MCF 10A (cell line): ENCODE data around the gene PLK5. TPM values are rescaled to one million over a fixed set of nuclear protein-coding genes. Genes with fewer than 3 reads are reported as not detected.
A peak's percentile ranks its signal among the peaks of the same experiment; 100 is the strongest.

ENCODE experiments used
- BruUV-seq: library from RNA; stranded (reverse); fragments of 400-500 nt; replicated peaks from 2 replicates; lab custom pipeline; 2021; lab: Mats Ljungman, UMichigan
- CTCF ChIA-PET: fragments of 300-600 bp; sonication (Branson Sonifier 250); formaldehyde crosslinking; extraction: SDS; loops from one replicate; lab custom pipeline; 2021; ENCODE audit warnings: antibody characterized with exemption, inconsistent platforms; lab: Yijun Ruan, JAX
- POLR2A ChIA-PET: fragments of 300-600, 350-650 bp; sonication (Branson Sonifier 250); formaldehyde crosslinking; extraction: SDS; loops from one replicate; lab custom pipeline; 2020; ENCODE audit warnings: antibody characterized with exemption, inconsistent platforms; lab: Yijun Ruan, JAX
- DNase-seq: peaks from one replicate; pipeline ENCODE4 v3.0.0-alpha.2; 2018; ENCODE audit not compliant: unreplicated experiment
- H3K27ac Mint-ChIP-seq: one replicate; pipeline ENCODE4 v1.8.0; 2022; ENCODE audit warnings: mild to moderate bottlenecking, low read depth, mixed read lengths; ENCODE audit not compliant: unreplicated experiment
- H3K27me3 Mint-ChIP-seq: one replicate; pipeline ENCODE4 v1.8.0; 2022; ENCODE audit warnings: mixed read lengths; ENCODE audit not compliant: insufficient read depth, unreplicated experiment
- H3K36me3 Mint-ChIP-seq: one replicate; pipeline ENCODE4 v1.8.0; 2022; ENCODE audit warnings: mild to moderate bottlenecking, moderate library complexity, mixed read lengths; ENCODE audit not compliant: insufficient read depth, unreplicated experiment
- H3K4me1 Mint-ChIP-seq: one replicate; pipeline ENCODE4 v1.8.0; 2022; ENCODE audit warnings: mixed read lengths; ENCODE audit not compliant: insufficient read depth, unreplicated experiment
- H3K4me3 Mint-ChIP-seq: one replicate; pipeline ENCODE4 v1.8.0; 2022; ENCODE audit warnings: mild to moderate bottlenecking, moderate library complexity, mixed read lengths; ENCODE audit not compliant: unreplicated experiment
- H3K9me3 Mint-ChIP-seq: one replicate; pipeline ENCODE4 v1.8.0; 2022; ENCODE audit warnings: mixed read lengths; ENCODE audit not compliant: unreplicated experiment
- intact Hi-C: fragments of 100-400 bp; cut with micrococcal nuclease; formaldehyde crosslinking; loops from 2 replicates; pipeline ENCODE4 v1.14.1; 2022
- total RNA-seq: library from RNA; stranded (reverse); gene quantifications from 2 replicates; pipeline ENCODE4 v1.2.3, GENCODE V29; 2022
- TF ChIP-seq, protein P1 (sequence below): fragments of 200-600 bp; IDR thresholded peaks from one replicate; pipeline ENCODE4 v1.8.0; 2022; ENCODE audit warnings: antibody characterized with exemption, mild to moderate bottlenecking; ENCODE audit not compliant: unreplicated experiment

PLK5 gene
- total RNA-seq, 1 experiment from 2014 or later, result 0.21 TPM

DNA sequence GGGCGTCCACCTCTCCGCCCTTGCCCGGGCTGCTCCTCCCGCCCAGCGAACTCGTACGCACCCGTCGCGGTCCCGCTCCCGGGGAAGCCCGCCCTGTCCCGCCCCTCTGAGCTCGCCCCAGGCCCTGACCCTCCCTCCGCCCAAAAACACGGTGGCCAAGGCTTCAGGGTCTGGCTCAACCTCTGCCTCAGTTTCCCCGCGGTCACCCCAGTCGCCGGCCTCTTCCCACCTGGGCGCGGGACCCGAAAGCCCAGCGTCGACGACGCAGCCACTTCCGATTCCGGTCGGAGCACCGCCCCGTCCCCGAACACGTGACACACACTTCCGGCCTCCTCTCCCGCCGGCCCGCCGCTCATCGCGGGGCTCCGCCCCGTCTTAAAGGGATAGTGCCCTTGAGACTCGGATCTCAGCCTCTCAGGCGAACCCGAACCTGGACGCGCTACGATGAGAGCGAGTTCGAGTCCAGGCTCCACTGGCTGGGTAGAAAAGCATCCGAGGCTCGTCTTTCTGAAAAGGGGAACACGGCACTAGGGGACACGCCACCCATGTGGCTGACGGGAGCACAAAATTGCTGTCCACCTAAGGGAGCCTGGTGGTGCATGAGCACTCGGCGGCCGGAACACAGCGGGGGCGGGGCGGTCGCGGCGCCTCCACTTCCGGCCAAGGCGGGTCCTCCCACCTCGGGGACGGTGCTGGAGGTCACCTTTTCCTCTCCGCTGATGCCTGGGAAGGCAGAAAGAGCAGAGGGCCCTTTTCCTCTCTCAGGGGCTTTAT is 44.8 kb upstream of the PLK5 start, which contains the start of gene C19orf25:
TSS of gene C19orf25 (minus strand) at position 282 of the 774 bp plus-strand sequence. CDS start 312 bp downstream, outside the sequence.
- peaks cover 10% of the 10 kb centered on the region for H3K4me1 Mint-ChIP-seq
- intact Hi-C loops, result no loop called here
- H3K27ac Mint-ChIP-seq, result peak within 1 kb of the TSS; percentile 99
- H3K36me3 Mint-ChIP-seq, result peaks cover 34% of the 10 kb centered on the region
- peak within 1 kb of the TSS; percentile 95 for H3K4me3 Mint-ChIP-seq
- TF ChIP-seq, protein P1, sequence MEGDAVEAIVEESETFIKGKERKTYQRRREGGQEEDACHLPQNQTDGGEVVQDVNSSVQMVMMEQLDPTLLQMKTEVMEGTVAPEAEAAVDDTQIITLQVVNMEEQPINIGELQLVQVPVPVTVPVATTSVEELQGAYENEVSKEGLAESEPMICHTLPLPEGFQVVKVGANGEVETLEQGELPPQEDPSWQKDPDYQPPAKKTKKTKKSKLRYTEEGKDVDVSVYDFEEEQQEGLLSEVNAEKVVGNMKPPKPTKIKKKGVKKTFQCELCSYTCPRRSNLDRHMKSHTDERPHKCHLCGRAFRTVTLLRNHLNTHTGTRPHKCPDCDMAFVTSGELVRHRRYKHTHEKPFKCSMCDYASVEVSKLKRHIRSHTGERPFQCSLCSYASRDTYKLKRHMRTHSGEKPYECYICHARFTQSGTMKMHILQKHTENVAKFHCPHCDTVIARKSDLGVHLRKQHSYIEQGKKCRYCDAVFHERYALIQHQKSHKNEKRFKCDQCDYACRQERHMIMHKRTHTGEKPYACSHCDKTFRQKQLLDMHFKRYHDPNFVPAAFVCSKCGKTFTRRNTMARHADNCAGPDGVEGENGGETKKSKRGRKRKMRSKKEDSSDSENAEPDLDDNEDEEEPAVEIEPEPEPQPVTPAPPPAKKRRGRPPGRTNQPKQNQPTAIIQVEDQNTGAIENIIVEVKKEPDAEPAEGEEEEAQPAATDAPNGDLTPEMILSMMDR, result no peak
- H3K27me3 Mint-ChIP-seq, result no peaks in the 10 kb centered on the region
- BruUV-seq, result no TSS peak
- no peaks in the 10 kb centered on the region for H3K9me3 Mint-ChIP-seq
- DNase-seq, result peak; percentile 96
- ChIA-PET POLR2A (interaction anchor here (0.6 to 1.7 kb wide), 4 partner anchors 12 to 74 kb away, joined by 3 to 5 read pairs (median 3); partner anchors contain the start of gene REEP6), CTCF (no interaction called here)

DNA sequence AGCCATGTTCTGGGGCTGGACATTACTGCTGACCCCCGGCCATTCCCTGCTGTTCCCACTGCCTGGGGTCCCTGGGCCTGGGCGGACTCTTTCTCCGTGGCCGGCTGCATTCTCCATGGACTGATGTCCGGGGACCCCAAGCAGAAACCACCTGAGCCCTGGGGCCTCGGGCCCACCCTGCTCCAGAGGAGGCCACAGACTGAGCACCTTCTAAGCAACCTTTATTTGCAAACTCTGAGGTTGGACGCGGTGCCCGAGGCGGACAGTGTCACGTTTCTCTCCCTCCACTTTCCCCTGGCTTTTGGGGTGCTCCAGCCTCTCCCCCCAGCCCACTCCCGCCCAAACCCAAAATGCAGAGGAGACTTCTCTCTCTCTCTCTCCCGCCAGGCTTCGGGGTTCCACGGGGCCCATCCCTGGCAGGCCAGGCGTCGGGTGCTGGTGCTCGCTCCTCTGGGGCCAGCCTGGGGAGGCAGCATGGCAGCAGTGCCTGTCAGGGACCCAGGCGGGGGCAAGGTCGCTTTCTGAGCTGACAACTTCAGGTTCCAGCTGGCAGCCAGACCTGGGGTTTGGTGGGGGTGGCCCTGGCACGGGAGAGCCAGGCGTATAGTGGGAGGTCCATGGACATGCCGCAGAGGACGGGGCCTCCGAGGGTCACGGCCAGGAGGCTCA is 42.5 kb upstream of the PLK5 start:
- Mint-ChIP-seq H3K27me3 (no peaks in the 10 kb centered on the region), H3K9me3 (no peaks in the 10 kb centered on the region), H3K4me3 (no peak overlapping the region), H3K27ac (no peak overlapping the region), H3K4me1 (peaks cover 10% of the 10 kb centered on the region), H3K36me3 (peaks cover 21% of the 10 kb centered on the region)
- intact Hi-C loops, result no loop called here
- BruUV-seq, result no TSS peak
- CTCF ChIA-PET, result no interaction called here
- TF ChIP-seq, protein P1, result no peak
- DNase-seq, result no peak
- POLR2A ChIA-PET, result no interaction called here

DNA sequence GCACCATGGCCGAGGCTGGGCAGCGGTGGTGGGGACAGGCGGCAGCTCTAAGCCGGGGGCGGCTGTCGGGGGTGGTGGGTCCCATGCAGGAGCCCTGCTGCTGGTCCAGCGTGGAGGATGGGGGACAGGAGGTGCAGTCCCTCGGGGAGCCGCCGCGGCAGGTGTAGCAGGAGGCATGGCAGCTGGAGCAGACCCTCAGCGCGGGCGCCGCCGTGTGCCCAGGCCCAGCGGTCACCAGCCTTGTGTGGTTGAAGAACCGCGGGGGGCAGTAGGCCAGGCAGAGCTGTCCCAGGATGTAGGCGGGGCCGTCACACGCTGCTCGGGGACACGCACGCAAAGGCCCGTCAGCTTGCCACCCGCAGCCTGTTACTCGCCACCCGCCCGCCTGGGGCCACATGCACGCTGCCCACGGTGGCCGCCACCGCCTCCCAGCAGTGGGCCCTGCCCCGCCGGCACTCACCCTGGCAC is 42.0 kb upstream of the PLK5 start:
- Mint-ChIP-seq H3K27me3 (no peaks in the 10 kb centered on the region), H3K27ac (no peak overlapping the region), H3K36me3 (peaks cover 16% of the 10 kb centered on the region), H3K4me3 (no peak overlapping the region), H3K9me3 (no peaks in the 10 kb centered on the region), H3K4me1 (peaks cover 10% of the 10 kb centered on the region)
- CTCF ChIA-PET, result interaction anchor here (0.5 kb wide), 1 partner anchor 17 kb away, joined by 3 read pairs; no protein-coding TSS in a partner anchor
- TF ChIP-seq, protein P1, result no peak
- BruUV-seq, result no TSS peak
- POLR2A ChIA-PET, result no interaction called here
- intact Hi-C loops, result no loop called here
- DNase-seq, result no peak
